Kidney epithelial cell (primary cell): ENCODE measurements around the gene KCNJ12. TPM values are rescaled to one million over a fixed set of nuclear protein-coding genes. Genes with fewer than 3 reads are reported as not detected.

Experiments used
- DNase-seq: peaks from one replicate; pipeline ENCODE4 v3.0.0-alpha.2; 2010; ENCODE audit warnings: low read depth
- H3K27me3 ChIP-seq: 2 replicates; pipeline ENCODE4 v1.6.0; 2011; ENCODE audit warnings: low read length; ENCODE audit not compliant: control insufficient read depth, insufficient read depth
- H3K36me3 ChIP-seq: 2 replicates; pipeline ENCODE4 v1.5.1; 2011; ENCODE audit warnings: low read length; ENCODE audit not compliant: control insufficient read depth, insufficient read depth
- H3K4me3 ChIP-seq: 2 replicates; pipeline ENCODE4 v1.5.1; 2011; ENCODE audit warnings: low read depth, mild to moderate bottlenecking, control low read depth, low read length
- total RNA-seq: library from RNA; depleted of rRNA; stranded (reverse); fragments of >200 nt; gene quantifications from 2 replicates; pipeline ENCODE4 v1.2.3, GENCODE V29; 2015
- TF ChIP-seq, protein P1 (sequence below): IDR thresholded peaks from 2 replicates; pipeline ENCODE4 v1.5.1; 2011; ENCODE audit warnings: mild to moderate bottlenecking, moderate library complexity, low read length, control low read depth, inconsistent platforms; ENCODE audit not compliant: insufficient read depth, poor library complexity, severe bottlenecking

The KCNJ12 gene
- total RNA-seq, 1 donor from 2014 or later, result 2.5 TPM

DNA sequence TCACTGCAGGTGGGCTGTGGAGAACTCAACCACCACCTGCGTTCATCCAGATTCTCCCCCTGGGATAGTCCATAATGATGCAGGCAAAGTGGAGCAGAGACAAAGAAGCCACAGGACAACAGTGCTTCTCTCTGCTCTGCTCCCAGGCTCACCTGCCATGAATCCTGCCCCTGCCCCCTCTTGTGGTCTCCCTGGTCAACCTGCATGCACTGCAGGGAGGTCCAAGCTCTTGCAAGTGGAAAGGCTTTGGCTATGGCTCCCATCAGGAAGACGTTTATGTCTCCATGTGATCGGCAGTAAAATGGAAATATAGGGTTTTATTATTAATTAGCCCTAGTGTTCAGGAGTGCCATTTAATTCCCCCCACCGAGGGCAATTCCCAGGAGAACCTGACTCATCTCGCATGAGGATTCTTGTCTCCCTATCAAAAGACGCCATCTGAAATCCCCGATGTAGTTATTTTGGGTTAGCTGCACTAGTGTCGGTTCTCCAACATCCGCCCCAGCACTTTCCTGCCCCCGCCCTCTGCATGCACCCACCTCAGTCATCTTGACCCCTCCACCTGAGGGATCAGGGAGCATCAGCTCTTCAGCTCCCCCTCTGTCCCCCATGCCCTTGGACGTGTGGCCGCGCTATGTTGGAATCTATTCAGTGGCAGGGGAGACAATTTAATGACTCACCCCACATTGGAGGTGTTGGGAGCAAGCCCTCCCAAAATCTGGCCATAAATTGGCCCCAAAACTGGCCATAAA is 91.8 kb downstream of the KCNJ12 start:
- Histone ChIP-seq H3K4me3 (no peak overlapping the region), H3K27me3 (peaks cover 17% of the 10 kb centered on the region), H3K36me3 (no peaks in the 10 kb centered on the region)
- no peak for DNase-seq
- TF ChIP-seq, protein P1, sequence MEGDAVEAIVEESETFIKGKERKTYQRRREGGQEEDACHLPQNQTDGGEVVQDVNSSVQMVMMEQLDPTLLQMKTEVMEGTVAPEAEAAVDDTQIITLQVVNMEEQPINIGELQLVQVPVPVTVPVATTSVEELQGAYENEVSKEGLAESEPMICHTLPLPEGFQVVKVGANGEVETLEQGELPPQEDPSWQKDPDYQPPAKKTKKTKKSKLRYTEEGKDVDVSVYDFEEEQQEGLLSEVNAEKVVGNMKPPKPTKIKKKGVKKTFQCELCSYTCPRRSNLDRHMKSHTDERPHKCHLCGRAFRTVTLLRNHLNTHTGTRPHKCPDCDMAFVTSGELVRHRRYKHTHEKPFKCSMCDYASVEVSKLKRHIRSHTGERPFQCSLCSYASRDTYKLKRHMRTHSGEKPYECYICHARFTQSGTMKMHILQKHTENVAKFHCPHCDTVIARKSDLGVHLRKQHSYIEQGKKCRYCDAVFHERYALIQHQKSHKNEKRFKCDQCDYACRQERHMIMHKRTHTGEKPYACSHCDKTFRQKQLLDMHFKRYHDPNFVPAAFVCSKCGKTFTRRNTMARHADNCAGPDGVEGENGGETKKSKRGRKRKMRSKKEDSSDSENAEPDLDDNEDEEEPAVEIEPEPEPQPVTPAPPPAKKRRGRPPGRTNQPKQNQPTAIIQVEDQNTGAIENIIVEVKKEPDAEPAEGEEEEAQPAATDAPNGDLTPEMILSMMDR, result no peak

Other genes starting within 250 kb of the KCNJ12 start
- gene DHRS7B, start 249.4 kb upstream of the KCNJ12 start, total RNA-seq, result 28.2 and 40.7 TPM in 2 replicates
- gene TMEM11, start 162.2 kb upstream of the KCNJ12 start, total RNA-seq, result 21.6 and 24.3 TPM in 2 replicates
- 15.2 and 16.8 TPM in 2 replicates for gene NATD1, start 122.9 kb upstream of the KCNJ12 start, total RNA-seq
- 29.2 and 39.2 TPM in 2 replicates for gene MAP2K3, start 91.6 kb upstream of the KCNJ12 start, total RNA-seq